B cell (primary cell): ENCODE results near the gene SLC2A14. TPM values are rescaled to one million over a fixed set of nuclear protein-coding genes. Genes with fewer than 3 reads are reported as not detected.

Experiments used
- ATAC-seq: fragments of 200-7000 bp; cut with Tn5 transposase; one replicate; pipeline ENCODE4 v1.10.0; 2021; ENCODE audit warnings: low read depth, mild to moderate bottlenecking, moderate number of reproducible peaks, moderate library complexity
- CTCF ChIA-PET: fragments of 350-600 bp; sonication (Branson Sonifier 250); formaldehyde crosslinking; loops from one replicate; lab custom pipeline; 2021; ENCODE audit warnings: antibody characterized with exemption, inconsistent platforms; lab: Charles Lee
- POLR2A ChIA-PET: fragments of 350-600 bp; sonication (Branson Sonifier 250); formaldehyde crosslinking; loops from one replicate; lab custom pipeline; 2021; ENCODE audit warnings: antibody characterized with exemption; lab: Charles Lee
- DNase-seq: peaks from one replicate; pipeline ENCODE4 v3.0.0; 2013
- H2AFZ ChIP-seq: 2 replicates; pipeline ENCODE4 v1.6.1; 2012; ENCODE audit warnings: mild to moderate bottlenecking, low read depth, low read length; ENCODE audit not compliant: insufficient read depth, poor library complexity, severe bottlenecking
- H3K27ac ChIP-seq, 2 donors: 1 replicate in 1 of 2; 2 replicates in 1 of 2; pipeline ENCODE4 v1.5.1; 2012 to 2013; ENCODE audit warnings: low read length in 2 of 2, mild to moderate bottlenecking in 2 of 2, moderate library complexity in 1 of 2
- H3K27me3 ChIP-seq, 4 experiments: fragments of 200-600 bp in 1 of 4; sonication (generic) in 1 of 4; replicated peaks in 1 of 4; 1 replicate in 2 of 4; 2 replicates in 2 of 4; pipeline versions ENCODE4 v1.6.1 to v1.7.0; 2013 to 2016; ENCODE audit warnings: low read length in 3 of 4, mild to moderate bottlenecking in 2 of 4, mixed read lengths in 1 of 4, moderate library complexity in 1 of 4; ENCODE audit not compliant: insufficient read depth in 4 of 4, control insufficient read depth in 3 of 4; ENCODE audit errors: control extremely low read depth in 1 of 4
- H3K36me3 ChIP-seq, 2 experiments: replicated peaks in 1 of 2; 1 replicate in 1 of 2; 2 replicates in 1 of 2; pipeline versions ENCODE4 v1.6.1 to v1.7.1; 2013; ENCODE audit warnings: low read length in 1 of 2; ENCODE audit not compliant: insufficient read depth in 2 of 2, control insufficient read depth in 1 of 2; ENCODE audit errors: control extremely low read depth in 1 of 2, extremely low read depth in 1 of 2
- H3K4me1 ChIP-seq, 2 donors: fragments of 200-600 bp in 1 of 2; sonication (generic) in 1 of 2; 1 replicate in 1 of 2; 2 replicates in 1 of 2; pipeline versions ENCODE4 v1.5.1 to v1.6.1; 2013 to 2017; ENCODE audit warnings: low read length in 2 of 2; ENCODE audit not compliant: control insufficient read depth in 2 of 2, insufficient read depth in 2 of 2
- H3K4me2 ChIP-seq: replicated peaks from 2 replicates; pipeline ENCODE3; 2012; ENCODE audit warnings: mild to moderate bottlenecking, low read depth, low read length; ENCODE audit not compliant: poor library complexity, severe bottlenecking
- H3K4me3 ChIP-seq, 5 experiments: fragments of 200-600 bp in 1 of 5; sonication (generic) in 1 of 5; 1 replicate in 3 of 5; 2 replicates in 2 of 5; pipeline versions ENCODE4 v1.5.1 to v1.7.0; 2011 to 2016; ENCODE audit warnings: low read length in 4 of 5, mild to moderate bottlenecking in 4 of 5, low read depth in 2 of 5, control low read depth in 1 of 5, moderate library complexity in 1 of 5; ENCODE audit not compliant: insufficient read depth in 1 of 5; ENCODE audit errors: control extremely low read depth in 1 of 5, extremely low read depth in 1 of 5
- H3K79me2 ChIP-seq: fragments of 200-600 bp; sonication (generic); one replicate; pipeline ENCODE4 v1.6.0; 2016; ENCODE audit warnings: low read length; ENCODE audit not compliant: control insufficient read depth, insufficient read depth
- H3K9ac ChIP-seq: fragments of 200-600 bp; sonication (generic); 2 replicates; pipeline ENCODE4 v1.6.1; 2017; ENCODE audit warnings: mild to moderate bottlenecking, low read length, moderate library complexity
- H3K9me3 ChIP-seq, 3 donors: one replicate each; pipeline versions ENCODE4 v1.6.1 to v1.7.1; 2013; ENCODE audit warnings: low read length in 2 of 3; ENCODE audit not compliant: control insufficient read depth in 2 of 3, insufficient read depth in 1 of 3; ENCODE audit errors: control extremely low read depth in 1 of 3
- H4K20me1 ChIP-seq: 2 replicates; pipeline ENCODE4 v1.6.0; 2012; ENCODE audit warnings: mild to moderate bottlenecking, low read length; ENCODE audit not compliant: insufficient read depth, control insufficient read depth, poor library complexity, severe bottlenecking
- H3K27ac Mint-ChIP-seq: one replicate; pipeline ENCODE4 v1.8.0; 2021; ENCODE audit warnings: mixed read lengths
- H3K27me3 Mint-ChIP-seq: one replicate; pipeline ENCODE4 v1.8.0; 2021; ENCODE audit warnings: mixed read lengths
- H3K4me1 Mint-ChIP-seq: one replicate; pipeline ENCODE4 v1.8.0; 2021; ENCODE audit warnings: mixed read lengths
- H3K4me3 Mint-ChIP-seq: one replicate; pipeline ENCODE4 v1.8.0; 2021; ENCODE audit warnings: mixed read lengths
- H3K9me3 Mint-ChIP-seq: one replicate; pipeline ENCODE4 v1.8.0; 2022; ENCODE audit warnings: mixed read lengths; ENCODE audit not compliant: insufficient read depth
- EZH2 ChIP-seq: IDR thresholded peaks from 2 replicates; pipeline ENCODE4 v1.6.1; 2012; ENCODE audit warnings: borderline replicate concordance, low read depth, mild to moderate bottlenecking, moderate library complexity, low read length; ENCODE audit not compliant: insufficient read depth, poor library complexity, severe bottlenecking
- WGBS: methylation state at CpG from one replicate; pipeline ENCODE4 v1.1.5; 2013; ENCODE audit warnings: missing lambda C conversion rate; ENCODE audit not compliant: insufficient coverage; 5-methylcytosine and 5-hydroxymethylcytosine counted together
- intact Hi-C: fragments of 100-400 bp; cut with micrococcal nuclease; formaldehyde crosslinking; loops from one replicate; pipeline ENCODE4 v1.10.0; 2022
- polyA plus RNA-seq: library from polyadenylated mRNA; depleted of rRNA; stranded (reverse); fragments of >200 nt; gene quantifications from 2 replicates; pipeline ENCODE4 v1.2.3, GENCODE V29; 2012
- total RNA-seq, 2 donors: library from RNA; stranded (reverse); fragments of 120-200 nt in 1 of 2; gene quantifications; 1 replicate in 1 of 2; 2 replicates in 1 of 2; pipeline versions ENCODE4 v1.2.3 to v1.2.4, GENCODE V29; 2013 to 2022
- TF ChIP-seq, protein P1 (sequence below): fragments of 200-600 bp; IDR thresholded peaks from one replicate; pipeline ENCODE4 v1.8.0; 2022; ENCODE audit warnings: antibody characterized with exemption, mild to moderate bottlenecking

The SLC2A14 gene
- total and polyA plus RNA-seq, 2 donors (not counting 1 experiment from before 2014, with no cell fraction given) = 2.5 to 4.7 TPM

DNA sequence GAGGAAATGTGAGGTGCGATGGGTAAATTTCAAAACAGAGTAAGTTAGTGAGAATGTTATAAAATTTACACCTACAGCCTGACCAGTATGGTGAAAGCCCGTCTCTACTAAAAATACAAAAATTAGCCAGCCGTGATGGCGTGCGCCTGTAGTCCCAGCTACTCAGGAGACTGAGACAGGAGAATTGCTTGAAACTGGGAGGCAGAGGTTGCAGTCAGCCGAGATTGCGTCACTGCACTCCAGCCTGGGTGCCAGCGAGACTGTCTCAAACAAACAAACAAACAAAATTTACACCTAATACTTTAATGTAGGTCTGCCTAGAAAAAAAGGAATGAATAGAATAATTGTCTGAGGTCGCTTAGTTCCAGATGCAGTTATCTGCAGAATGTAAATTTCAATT is 37.6 kb downstream of the SLC2A14 start:
- ChIA-PET POLR2A (no interaction called here), CTCF (interaction anchor here (1.3 kb wide), 1 partner anchor 157 kb away, joined by 4 read pairs; no protein-coding TSS in a partner anchor)
- no peaks in the 10 kb centered on the region for H3K36me3 ChIP-seq
- WGBS = no CpG with 5 or more reads among the region's 9 CpGs
- intact Hi-C loops = no loop called here
- no peak overlapping the region for H3K4me3 Mint-ChIP-seq
- no peaks in the 10 kb centered on the region for H3K9me3 Mint-ChIP-seq
- H2AFZ ChIP-seq = no peak overlapping the region
- no peak overlapping the region for H3K9ac ChIP-seq
- TF ChIP-seq EZH2 = no peak
- TF ChIP-seq, protein P1, sequence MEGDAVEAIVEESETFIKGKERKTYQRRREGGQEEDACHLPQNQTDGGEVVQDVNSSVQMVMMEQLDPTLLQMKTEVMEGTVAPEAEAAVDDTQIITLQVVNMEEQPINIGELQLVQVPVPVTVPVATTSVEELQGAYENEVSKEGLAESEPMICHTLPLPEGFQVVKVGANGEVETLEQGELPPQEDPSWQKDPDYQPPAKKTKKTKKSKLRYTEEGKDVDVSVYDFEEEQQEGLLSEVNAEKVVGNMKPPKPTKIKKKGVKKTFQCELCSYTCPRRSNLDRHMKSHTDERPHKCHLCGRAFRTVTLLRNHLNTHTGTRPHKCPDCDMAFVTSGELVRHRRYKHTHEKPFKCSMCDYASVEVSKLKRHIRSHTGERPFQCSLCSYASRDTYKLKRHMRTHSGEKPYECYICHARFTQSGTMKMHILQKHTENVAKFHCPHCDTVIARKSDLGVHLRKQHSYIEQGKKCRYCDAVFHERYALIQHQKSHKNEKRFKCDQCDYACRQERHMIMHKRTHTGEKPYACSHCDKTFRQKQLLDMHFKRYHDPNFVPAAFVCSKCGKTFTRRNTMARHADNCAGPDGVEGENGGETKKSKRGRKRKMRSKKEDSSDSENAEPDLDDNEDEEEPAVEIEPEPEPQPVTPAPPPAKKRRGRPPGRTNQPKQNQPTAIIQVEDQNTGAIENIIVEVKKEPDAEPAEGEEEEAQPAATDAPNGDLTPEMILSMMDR = no peak
- DNase-seq (no peak), ATAC-seq (no peak)
- H3K27ac ChIP-seq = no peak overlapping the region
- no peaks in the 10 kb centered on the region for H3K27me3 ChIP-seq
- no peak overlapping the region for H3K4me2 ChIP-seq
- peaks cover 4% of the 10 kb centered on the region for H3K27me3 Mint-ChIP-seq
- H4K20me1 ChIP-seq = no peaks in the 10 kb centered on the region
- H3K9me3 ChIP-seq = no peaks in the 10 kb centered on the region
- H3K27ac Mint-ChIP-seq = no peak overlapping the region
- H3K4me1 Mint-ChIP-seq = peaks cover 3% of the 10 kb centered on the region
- no peak overlapping the region for H3K4me3 ChIP-seq
- H3K79me2 ChIP-seq = no peaks in the 10 kb centered on the region
- no peaks in the 10 kb centered on the region for H3K4me1 ChIP-seq

DNA sequence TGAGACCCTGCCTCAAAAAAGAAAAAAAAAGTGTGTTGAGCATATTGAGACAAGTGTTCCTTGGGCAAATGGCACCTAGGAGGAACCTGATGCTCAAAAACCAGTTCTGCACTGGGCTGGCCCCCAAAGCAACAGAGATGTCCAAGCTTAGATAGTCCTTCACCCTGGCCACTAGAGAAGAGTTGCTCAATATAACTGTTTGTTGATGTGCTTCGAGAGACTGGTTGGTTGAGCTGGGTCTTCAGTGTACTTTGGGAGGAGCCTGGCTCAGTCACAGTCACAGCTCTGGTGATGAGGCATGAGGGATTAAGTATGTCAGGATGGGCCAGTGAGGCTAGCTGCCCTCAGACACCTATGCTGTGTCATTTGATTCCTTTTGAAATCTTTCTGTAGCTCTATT is 38.0 kb downstream of the SLC2A14 start:
- Mint-ChIP-seq H3K27ac (no peak overlapping the region), H3K27me3 (peaks cover 5% of the 10 kb centered on the region), H3K9me3 (no peaks in the 10 kb centered on the region), H3K4me3 (no peak overlapping the region), H3K4me1 (peaks cover 3% of the 10 kb centered on the region)
- H4K20me1 ChIP-seq = no peaks in the 10 kb centered on the region
- no peak for TF ChIP-seq EZH2
- TF ChIP-seq, protein P1 = no peak
- no peak overlapping the region for H2AFZ ChIP-seq
- DNase-seq = no peak
- CTCF ChIA-PET = interaction anchor here (1.3 kb wide), 1 partner anchor 158 kb away, joined by 4 read pairs; no protein-coding TSS in a partner anchor
- no peaks in the 10 kb centered on the region for H3K9me3 ChIP-seq
- H3K4me2 ChIP-seq = no peak overlapping the region
- H3K4me3 ChIP-seq = no peak overlapping the region
- no peaks in the 10 kb centered on the region for H3K27me3 ChIP-seq
- no peaks in the 10 kb centered on the region for H3K4me1 ChIP-seq
- H3K79me2 ChIP-seq = no peaks in the 10 kb centered on the region
- POLR2A ChIA-PET = no interaction called here
- no peaks in the 10 kb centered on the region for H3K36me3 ChIP-seq
- WGBS = 100% methylated on average over 1 of the region's 1 CpG
- intact Hi-C loops = no loop called here
- ATAC-seq = no peak
- H3K27ac ChIP-seq = no peak overlapping the region
- no peak overlapping the region for H3K9ac ChIP-seq
